ENCODE data around the gene ZBTB20.

Gene ZBTB20

GRCh38 chr3:114756506-114757279 lies 390.4 kb downstream of the ZBTB20 start:
- no peak for DNase-seq

GRCh38 chr3:114746502-114746901 lies 400.6 kb downstream of the ZBTB20 start:
- no peak for DNase-seq

- DNase-seq: no peak
Measured at GRCh38 chr3:114745322-114746240, 401.5 kb downstream of the ZBTB20 start.

DNA sequence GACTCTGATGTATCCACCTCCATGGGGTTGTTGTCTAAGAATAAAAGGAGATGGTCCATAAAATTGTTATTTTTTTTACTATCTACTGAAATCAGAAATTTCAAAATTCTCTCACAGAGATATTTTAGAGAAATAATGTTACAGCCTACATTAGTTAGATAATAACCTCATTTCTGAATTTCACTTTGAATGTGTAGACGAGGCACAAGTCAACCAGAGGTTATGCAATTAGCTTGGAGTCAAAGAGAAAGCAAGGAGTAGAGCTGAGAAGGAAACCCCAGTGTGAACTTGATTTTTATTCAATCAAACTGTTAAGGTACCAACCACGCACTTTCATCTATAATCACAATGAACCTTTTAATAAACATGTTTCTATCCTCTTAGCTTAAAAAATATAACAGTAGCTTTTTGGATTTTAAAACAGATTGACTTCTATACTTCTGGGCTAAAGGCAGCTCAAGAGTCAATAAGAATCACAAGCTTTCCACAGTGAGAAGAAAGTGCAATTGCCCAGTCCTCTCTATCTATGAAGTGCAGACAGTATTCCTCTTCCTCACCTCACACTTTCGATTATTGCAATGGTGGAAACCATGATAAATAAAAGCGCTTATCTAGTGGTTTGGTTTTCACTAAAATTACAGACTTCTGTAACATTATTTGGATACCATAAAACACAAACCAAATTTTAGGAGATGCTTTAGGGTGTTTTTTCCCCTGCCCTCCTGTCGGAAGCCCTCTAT lies 403.2 kb downstream of the ZBTB20 start:
- no peak for DNase-seq

GRCh38 chr3:114741066-114741465 lies 406.0 kb downstream of the ZBTB20 start:
- DNase-seq: no peak

DNA sequence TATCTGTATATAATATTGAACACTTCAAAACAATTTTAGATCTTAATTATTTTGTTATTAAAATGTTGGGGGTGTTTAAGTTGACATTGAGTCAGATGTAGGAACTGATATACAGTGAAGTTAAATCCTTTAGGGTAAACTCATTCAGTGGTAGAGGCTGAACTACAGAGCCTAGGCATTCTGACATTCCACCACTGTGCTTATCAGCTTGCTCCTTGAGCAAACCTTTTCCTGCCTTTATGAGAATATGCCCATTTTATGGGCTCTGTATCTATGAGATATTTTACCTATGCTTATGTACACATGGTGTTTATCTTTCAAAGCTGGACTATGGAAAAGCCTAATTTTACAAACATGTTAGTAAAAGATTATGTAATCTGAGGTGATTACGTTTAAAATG lies 407.5 kb downstream of the ZBTB20 start:
- no peak for DNase-seq

DNA sequence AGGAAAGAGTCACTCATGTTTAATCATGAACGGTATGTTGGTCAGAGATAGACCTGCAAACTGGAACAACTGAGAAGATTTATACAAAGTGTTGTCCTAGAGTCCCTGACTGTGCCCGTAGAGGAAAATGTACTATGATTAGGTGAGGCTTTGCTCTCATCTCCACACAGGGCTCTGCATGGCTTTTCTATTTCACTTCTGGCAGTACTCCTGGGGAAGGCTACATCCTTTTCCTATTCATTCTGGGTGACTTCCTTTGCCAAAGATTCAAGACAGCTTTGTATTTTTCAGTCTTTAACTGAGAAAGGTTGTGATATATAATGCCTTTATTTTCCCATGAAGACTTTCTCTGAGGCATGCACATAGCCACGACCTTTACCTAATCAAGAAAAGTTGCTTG lies 414.7 kb downstream of the ZBTB20 start:
- DNase-seq: no peak

- DNase-seq: peak; percentile 58
Measured at GRCh38 chr3:114730397-114730796, 416.7 kb downstream of the ZBTB20 start.

DNA sequence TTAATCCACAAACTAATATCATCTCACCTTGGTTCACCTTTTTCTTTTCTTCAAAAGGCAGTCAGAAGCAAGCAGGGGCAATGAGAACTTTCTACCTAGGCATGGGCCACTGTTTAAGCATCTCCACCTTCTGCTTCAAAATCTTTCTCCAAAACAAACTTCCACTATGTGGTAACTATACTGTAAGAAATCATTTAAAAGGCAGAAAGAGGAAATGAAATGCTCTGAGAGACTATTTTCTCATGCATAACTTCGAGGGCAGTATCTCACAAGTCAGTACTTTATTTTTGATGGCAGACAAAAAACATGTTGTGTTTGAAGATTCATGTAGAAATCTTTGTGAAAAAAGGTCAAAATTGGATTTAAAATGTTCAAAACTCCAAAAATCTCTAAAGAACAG lies 419.7 kb downstream of the ZBTB20 start:
- no peak for DNase-seq

DNA sequence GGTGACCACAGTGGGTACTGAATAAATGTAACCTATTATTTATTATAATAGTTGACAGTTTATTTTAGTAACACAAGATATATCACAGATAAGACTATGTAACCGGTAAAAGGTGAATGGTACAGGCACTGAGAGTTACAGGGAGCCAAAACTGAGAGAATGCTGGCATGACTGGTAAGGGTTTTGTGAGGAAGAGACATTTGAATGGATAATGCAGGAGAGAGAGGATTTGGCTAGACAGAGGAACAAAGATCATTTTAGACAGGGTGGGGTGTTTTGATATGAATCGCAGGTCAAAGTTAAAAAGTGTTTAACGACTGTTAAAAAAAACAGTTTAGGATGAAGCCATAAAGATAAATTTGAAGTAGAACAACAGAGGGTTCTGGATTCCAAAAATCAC lies 421.1 kb downstream of the ZBTB20 start:
- no peak for DNase-seq

- DNase-seq: no peak
Measured at GRCh38 chr3:114722530-114722929, 424.6 kb downstream of the ZBTB20 start.

- DNase-seq: no peak
Measured at GRCh38 chr3:114721864-114722263, 425.2 kb downstream of the ZBTB20 start.

DNA sequence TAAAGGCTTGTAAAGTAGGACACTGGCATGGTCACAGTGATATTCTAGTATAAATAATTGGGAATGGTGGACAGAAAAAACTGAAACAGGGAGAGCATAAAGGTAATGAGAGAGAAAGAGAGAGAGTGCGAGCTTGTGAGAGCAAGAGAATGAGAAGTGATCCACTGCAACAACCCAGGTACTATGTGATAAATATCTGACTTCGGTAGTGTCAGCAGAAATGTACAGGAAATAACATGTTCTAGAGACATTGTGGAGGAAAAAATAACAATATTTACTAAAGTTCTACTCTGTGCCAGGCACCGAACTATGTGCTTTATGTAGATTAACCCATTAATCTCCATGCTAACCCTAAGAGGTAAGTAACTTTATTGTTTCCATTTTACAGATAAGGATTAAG lies 425.9 kb downstream of the ZBTB20 start:
- DNase-seq: no peak

DNA sequence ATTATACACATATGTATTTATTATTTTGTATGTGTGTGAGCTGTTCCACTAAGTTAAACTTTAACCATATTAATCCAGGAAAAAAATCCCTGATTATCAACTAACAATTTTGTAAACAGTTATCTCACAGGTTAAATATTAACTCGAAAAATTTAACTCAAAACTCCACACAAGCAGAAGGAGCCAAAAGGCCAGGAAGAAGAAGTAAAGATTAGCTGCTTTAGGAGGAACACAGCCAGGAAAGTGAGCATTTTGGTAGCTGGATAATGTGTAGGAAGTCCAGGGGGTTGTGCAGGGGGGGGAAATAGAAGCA lies 428.2 kb downstream of the ZBTB20 start:
- no peak for DNase-seq

DNA sequence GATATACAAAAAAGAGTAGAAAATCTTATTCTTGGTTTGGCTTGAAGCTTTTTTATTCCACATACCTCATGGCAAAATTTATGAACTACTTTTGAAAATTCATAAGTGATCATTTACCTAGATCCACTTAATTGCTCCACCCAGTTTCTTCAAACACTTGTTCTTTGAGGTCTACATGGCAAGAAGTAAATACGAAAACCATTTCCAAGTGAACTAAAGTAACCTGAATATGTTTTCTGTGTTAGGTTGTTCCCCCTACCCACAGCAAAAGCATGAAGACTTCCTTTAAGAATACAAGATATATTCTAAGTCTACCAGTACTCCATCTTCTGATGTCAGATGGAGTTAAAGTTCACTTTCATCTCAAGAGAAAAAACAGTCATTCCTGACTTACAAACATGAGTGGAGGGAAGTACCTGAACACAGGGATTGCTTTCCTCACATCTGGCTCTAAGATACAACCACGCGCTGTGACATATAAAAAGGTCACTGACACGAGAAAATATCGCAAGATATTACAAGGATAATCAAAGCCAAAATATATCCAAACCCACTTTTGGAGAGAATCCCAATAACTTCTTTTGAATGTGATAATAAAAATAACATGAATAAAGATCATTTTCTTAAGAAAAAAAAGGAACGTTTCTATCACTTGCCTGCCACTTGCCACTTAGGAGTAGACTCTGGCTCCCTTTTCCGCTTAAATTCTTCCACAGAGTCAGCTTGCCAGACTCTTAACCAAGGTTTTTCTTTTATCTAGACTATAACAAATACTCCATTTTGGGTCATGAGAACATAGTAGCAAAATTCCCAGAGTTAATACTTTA lies 428.8 kb downstream of the ZBTB20 start:
- no peak for DNase-seq

DNA sequence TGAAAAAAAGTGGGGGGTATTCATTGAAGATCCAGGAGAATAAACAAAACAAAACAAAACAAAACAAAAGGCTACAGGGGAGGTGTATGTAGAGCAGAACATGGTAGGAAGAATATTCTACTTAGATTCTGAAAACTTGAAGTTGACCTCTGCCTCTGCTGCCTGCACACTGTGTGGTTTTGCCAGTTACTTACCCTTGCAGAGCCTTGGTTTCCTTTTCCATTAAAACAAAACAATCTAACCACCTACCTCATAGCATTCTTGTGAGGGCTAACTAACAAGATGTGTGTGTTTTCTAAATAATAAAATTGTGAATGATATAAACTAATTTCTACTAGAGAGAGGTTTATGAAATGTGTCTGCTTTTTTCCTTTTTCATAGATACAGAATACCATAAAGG lies 430.2 kb downstream of the ZBTB20 start:
- no peak for DNase-seq

DNA sequence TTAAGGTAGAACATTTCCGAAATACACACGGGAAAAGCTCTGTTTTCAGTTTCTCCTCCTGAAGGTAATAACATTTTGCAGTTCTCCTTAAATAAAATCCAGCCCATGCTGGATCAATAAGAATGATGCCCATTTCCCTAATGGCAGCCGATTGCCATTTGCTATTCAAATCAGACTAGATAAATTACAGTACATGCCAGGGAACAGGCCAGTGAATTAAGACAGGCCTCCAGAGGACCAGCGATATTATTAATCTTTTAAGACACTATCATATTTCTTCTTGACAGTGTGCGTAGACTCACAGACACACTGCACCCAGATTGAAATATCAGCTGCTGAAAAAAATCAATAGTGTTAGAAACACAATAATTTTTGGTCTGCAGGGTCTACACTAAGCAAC lies 431.0 kb downstream of the ZBTB20 start:
- DNase-seq: no peak

- DNase-seq: no peak
Measured at GRCh38 chr3:114714957-114715460, 432.1 kb downstream of the ZBTB20 start.

DNA sequence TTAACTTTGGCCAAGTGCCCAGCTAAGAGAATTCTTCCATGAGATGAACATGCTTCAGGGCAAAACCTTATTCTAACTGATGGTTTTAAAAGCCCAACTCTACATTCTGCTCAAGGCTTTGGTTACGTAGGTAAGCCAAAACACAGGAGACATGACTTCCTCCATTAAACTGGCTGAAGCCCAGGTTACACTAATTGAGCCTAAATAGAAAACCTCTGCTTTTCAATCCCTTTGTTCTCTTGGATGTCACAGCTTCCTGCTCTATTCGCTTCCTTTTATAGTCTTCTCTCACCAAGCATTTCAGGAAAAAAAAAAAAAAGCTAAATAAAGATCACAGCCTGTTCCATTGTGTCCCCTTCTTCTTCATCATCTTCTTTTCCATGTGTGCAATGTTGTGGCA lies 432.9 kb downstream of the ZBTB20 start:
- DNase-seq: peak; percentile 89

DNA sequence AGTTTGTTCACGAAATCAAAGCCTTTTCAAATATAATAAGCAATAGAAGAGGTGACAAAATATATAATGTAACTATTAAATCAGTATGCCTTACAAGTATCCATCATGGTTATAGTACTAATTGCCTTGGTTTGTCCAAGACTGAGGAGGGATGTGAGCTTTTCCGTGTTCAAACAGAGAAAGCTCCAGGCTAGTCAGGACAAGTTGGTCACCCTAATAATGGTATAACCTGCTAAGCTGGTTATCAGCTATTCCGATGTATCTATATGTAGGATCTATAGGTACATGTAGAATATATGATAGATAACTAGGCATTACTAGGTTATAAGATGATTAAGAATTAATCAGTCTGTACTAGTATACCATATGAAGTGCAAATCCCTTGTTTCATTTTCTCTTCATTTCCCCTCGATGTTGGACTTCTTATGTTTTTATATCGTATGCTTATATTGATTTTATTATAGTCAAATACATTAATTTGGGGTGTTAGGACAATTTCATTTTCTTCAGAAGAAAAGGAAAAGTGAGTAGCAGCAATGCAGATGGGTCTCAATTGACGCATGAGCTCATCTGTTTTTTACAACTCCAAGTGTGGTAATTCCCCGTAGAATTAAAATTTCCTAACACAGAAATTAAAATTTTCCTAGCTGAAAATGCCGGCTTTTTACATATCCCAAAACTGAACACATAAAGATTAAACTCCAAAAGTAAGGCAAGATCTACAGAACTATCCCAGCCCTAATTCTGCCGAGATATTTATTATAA lies 434.2 kb downstream of the ZBTB20 start:
- DNase-seq: no peak

- no peak for DNase-seq
Measured at GRCh38 chr3:114711321-114711886, 435.7 kb downstream of the ZBTB20 start.
